Endothelial cell of umbilical vein (primary cell): Measurements from ENCODE around the gene RMND1.

Experiments used
- CTCF ChIP-seq, 2 donors: IDR thresholded peaks; 1 replicate in 1 of 2; 2 replicates in 1 of 2; pipeline ENCODE4 v1.5.1; 2011; ENCODE audit warnings: low read length in 2 of 2, mild to moderate bottlenecking in 2 of 2, moderate library complexity in 2 of 2, control low read depth in 1 of 2, inconsistent platforms in 1 of 2, low read depth in 1 of 2; ENCODE audit not compliant: insufficient read depth in 1 of 2; ENCODE audit errors: extremely low read depth in 1 of 2
- EZH2 ChIP-seq: IDR thresholded peaks from 2 replicates; pipeline ENCODE4 v1.6.1; 2012; ENCODE audit warnings: borderline replicate concordance, low read depth, mild to moderate bottlenecking, moderate library complexity, low read length, inconsistent platforms; ENCODE audit not compliant: severe bottlenecking

- TF ChIP-seq EZH2 (no peak), CTCF (IDR thresholded peaks at IDR 0.05; ENCODE audit: extremely low read depth in 1 of 2, insufficient read depth in 1 of 2, low read depth in 1 of 2, low read length in 2 of 2) (no peak)
Measured at GRCh38 chr6:151452750-151453427, 963 bp upstream of the RMND1 start.
